Hair follicular keratinocyte (primary cell): ENCODE measurements around the gene SCGN. TPM values are rescaled to one million over a fixed set of nuclear protein-coding genes. Genes with fewer than 3 reads are reported as not detected.

Experiments used
- total RNA-seq: library from RNA; depleted of rRNA; stranded (reverse); fragments of >200 nt; gene quantifications from 2 replicates; pipeline ENCODE4 v1.2.3, GENCODE V29; 2015

The SCGN gene
- not detected in 2 replicates for total RNA-seq

DNA sequence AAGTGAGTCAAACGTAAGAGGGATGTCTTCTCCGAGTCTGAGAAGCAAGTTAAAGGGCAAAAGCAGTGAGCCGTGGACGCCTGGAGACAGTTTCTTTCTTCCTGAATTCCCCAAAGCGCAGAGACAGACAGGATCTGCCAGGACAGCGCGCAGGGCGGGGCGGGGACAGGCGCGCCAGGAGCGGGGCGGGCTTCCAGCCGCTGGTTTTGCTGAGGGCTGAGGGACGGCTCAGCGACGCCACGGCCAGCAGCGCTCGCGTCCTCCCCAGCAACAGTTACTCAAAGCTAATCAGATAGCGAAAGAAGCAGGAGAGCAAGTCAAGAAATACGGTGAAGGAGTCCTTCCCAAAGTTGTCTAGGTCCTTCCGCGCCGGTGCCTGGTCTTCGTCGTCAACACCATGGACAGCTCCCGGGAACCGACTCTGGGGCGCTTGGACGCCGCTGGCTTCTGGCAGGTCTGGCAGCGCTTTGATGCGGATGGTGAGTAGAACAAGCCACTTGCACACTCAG lies at the start of gene SCGN:
Gene SCGN (plus strand): TSS at position 209 of the 509 bp plus-strand sequence. CDS start 189 bp downstream, at position 398.

Other genes starting within 250 kb of the SCGN start
- gene SLC17A4, start 102.5 kb downstream of the SCGN start, total RNA-seq: not detected in 2 replicates
- not detected in 2 replicates for gene SLC17A1, start 179.8 kb downstream of the SCGN start, total RNA-seq
- gene SLC17A3, start 222.0 kb downstream of the SCGN start, total RNA-seq: not detected in 2 replicates